Myocyte (in vitro differentiated cells): ENCODE results near the gene TMEM120A. TPM values are rescaled to one million over a fixed set of nuclear protein-coding genes. Genes with fewer than 3 reads are reported as not detected.

ENCODE experiments used
- total RNA-seq: library from RNA; depleted of rRNA; stranded (reverse); fragments of >200 nt; gene quantifications from 2 replicates; pipeline ENCODE4 v1.2.3, GENCODE V29; 2014

Gene TMEM120A
- total RNA-seq, 1 donor from 2014 or later: 115 TPM

Other genes with a start within 250 kb of the TMEM120A start
- gene CCL26, start 222.4 kb downstream of the TMEM120A start, total RNA-seq: not detected in 2 replicates
- 0.72 TPM in 1 of 2 replicates, not detected in the other for gene CCL24, start 180.8 kb downstream of the TMEM120A start, total RNA-seq
- 83.4 and 107 TPM in 2 replicates for gene RHBDD2, start 115.6 kb downstream of the TMEM120A start, total RNA-seq
- 205 and 262 TPM in 2 replicates for gene POR, start 79.4 kb downstream of the TMEM120A start, total RNA-seq
- 49.8 and 51.7 TPM in 2 replicates for gene STYXL1, start 53.4 kb upstream of the TMEM120A start, total RNA-seq
- 116 and 130 TPM in 2 replicates for gene MDH2, start 53.5 kb upstream of the TMEM120A start, total RNA-seq
- gene SRRM3, start 207.3 kb upstream of the TMEM120A start, total RNA-seq: 2.8 TPM in 2 replicates